HG03457 (cell line): ENCODE data around the gene ZMYND8.

Experiments
- ATAC-seq: cut with Tn5 transposase; IDR thresholded peaks from one replicate; pipeline ENCODE4 v1.9.1; 2021; ENCODE audit warnings: moderate number of reproducible peaks; ENCODE audit not compliant: unreplicated experiment

Gene ZMYND8

GRCh38 chr20:47233333-47234188 lies 122.9 kb downstream of the ZMYND8 start:
- no peak for ATAC-seq

- ATAC-seq = no peak
These were observed 124.0 kb downstream of the ZMYND8 start for GRCh38 chr20:47232518-47232917.

GRCh38 chr20:47231382-47232039 lies 125.0 kb downstream of the ZMYND8 start:
- ATAC-seq = no peak

DNA sequence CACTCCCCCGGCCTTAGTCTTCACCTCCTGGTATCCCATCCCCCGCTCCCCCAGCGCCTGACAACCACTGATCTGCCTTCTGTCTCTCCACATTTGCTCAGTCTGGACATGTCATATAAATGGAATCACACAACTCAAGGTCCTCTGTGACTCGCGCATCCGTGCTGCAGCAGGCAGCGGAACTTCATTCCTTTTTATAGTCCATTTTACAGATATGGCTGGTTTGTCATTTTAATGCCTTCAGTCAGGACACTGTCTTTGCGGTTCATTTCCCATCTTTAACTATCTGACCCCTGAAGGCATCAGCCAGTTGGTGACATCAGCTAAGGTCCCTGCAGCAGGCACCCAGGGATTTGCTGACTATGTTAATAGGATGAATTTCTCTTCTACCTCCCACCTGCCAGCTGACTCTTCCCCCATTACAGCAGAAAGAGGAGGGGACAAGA lies 125.7 kb downstream of the ZMYND8 start:
- no peak for ATAC-seq

GRCh38 chr20:47228654-47229053 lies 127.8 kb downstream of the ZMYND8 start:
- ATAC-seq = no peak

DNA sequence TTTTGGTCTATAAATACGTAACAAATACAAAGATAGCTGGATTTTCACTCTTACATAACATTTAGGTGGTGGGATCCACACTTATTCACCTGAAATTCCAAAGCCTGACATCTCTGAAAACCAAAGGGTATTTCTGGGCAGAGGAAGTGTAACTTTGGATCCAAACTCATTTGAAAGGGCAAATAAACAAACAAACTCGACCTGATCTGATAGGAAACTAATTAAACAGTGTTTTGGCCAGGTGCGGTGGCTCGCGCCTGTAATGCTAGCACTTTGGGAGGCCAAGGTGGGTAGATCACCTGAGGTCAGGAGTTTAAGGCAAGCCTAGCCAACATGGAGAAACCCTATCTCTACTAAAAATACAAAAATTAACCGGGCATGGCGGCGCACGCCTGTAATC lies 128.9 kb downstream of the ZMYND8 start:
- ATAC-seq = no peak

GRCh38 chr20:47227119-47227518 lies 129.4 kb downstream of the ZMYND8 start:
- no peak for ATAC-seq

GRCh38 chr20:47225458-47225857 lies 131.0 kb downstream of the ZMYND8 start:
- no peak for ATAC-seq

DNA sequence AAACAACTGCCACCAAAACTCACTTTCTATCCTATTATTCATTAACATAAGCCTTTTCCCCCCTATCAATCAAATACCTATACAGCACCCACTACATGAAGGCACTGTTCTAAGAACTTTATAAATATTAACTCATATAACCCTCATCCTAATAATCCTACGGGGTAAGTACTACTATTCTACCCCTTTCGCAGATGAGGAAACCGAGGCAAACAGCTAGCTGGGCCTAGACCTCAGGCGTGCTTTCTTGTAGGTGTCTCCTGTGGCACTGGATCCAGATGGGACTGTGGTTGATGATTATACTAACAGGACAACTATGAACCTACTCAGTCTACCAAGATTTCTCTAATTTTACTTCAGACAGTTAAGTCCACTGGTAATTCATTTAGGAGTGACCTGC lies 131.6 kb downstream of the ZMYND8 start:
- no peak for ATAC-seq

DNA sequence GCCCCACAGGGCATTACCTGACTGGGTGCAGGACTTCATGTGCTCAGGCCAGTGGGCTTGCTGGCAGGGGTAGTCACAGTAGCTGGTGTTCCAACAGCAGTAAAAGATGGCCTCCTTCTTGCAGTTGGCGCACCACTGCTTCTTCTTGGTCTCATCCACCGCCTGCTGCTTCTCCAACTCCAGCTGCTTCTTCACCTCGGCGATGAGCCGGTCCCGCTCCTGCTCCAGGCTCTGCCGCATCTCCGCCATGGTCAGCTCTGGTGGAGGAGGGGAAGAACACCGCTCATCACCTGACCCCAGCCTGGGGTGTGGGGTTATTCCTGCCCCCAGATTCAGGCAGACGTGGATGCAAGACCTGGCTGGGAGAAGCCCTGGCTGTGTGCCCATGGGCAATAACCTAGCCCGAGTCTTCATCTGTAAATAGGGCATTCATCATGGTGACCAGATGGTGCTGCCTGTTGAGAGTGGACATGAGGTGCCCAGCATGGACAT lies 132.2 kb downstream of the ZMYND8 start:
- ATAC-seq = no peak

DNA sequence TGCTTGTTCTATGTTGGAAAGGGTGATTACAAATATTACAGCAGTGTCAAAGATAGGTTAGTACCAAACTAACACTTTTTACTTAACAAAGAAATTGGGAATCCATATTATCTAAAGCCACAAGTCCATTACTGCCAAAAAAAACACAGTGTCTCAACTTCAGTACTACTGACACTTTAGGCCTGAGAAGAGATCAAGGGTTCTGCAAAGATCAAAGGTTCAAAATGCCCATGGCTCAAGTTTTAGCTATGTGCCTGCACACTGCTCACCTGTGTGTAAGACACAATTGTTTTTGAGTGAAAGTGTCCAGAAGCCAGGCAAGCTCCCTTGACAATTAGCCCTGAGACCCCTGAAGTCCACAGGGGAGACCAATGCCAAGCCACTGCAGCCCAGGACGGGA lies 132.6 kb downstream of the ZMYND8 start:
- ATAC-seq = no peak

DNA sequence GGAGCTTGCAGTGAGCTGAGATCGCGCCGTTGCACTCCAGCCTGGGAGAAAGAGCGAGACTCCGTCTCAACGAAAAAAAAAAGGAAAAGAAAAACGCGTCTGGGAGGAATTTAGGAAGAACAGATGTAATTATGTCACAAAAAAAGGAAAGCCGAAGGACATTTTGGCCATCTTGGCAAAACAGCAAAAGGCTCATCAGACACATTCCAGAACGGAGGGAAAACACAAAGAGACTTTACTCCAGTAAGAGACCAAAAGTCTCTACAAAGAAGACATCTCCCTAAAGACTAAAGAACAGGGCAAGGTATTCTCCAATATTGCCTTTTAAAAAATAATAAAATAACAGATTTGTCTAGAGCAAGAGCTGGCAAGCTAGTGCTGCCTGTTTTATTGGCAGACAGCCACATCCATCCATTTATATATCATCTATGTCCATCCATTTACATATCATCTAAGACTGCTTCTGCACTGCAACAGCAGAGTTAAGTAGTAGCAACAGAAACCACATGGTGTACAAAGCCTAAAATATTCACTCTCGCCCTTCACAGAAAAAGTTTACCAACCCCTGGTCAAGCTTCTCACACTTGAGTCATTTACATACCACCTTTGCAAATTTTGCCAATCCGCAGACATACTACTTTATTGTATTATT lies 133.9 kb downstream of the ZMYND8 start:
- ATAC-seq = no peak

- no peak for ATAC-seq
These were observed 135.4 kb downstream of the ZMYND8 start for GRCh38 chr20:47221036-47221625.

GRCh38 chr20:47220161-47220582 lies 136.3 kb downstream of the ZMYND8 start:
- no peak for ATAC-seq

GRCh38 chr20:47217482-47218446 lies 138.7 kb downstream of the ZMYND8 start:
- ATAC-seq = no peak

DNA sequence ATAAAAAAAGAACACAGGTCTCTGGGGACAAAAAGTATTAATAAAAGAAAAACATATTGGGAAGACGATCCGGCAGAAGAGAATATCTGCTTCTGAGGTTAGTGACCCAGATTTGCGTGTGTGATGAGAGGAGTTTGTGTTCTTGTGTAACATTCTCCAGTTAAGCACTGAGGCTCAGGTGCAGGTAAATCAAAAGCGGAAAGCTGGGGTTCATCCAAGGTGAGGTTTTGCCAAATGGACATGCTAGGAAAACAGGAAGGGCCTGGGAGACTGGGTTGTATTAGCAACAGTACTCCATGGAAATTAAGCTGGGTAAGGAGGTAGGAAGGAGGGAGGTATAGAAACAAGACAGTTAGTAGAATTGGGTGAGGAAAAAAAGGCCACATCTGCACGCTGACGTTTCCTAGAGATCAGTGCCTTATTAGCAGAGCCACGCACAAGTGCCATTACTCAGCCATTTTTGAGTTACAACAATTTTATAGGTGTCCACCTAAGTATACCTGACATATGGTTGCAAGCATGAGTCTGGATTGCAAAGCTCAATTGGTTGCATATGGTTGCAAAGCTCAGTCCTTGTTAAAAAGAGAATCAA lies 139.6 kb downstream of the ZMYND8 start:
- ATAC-seq = no peak

DNA sequence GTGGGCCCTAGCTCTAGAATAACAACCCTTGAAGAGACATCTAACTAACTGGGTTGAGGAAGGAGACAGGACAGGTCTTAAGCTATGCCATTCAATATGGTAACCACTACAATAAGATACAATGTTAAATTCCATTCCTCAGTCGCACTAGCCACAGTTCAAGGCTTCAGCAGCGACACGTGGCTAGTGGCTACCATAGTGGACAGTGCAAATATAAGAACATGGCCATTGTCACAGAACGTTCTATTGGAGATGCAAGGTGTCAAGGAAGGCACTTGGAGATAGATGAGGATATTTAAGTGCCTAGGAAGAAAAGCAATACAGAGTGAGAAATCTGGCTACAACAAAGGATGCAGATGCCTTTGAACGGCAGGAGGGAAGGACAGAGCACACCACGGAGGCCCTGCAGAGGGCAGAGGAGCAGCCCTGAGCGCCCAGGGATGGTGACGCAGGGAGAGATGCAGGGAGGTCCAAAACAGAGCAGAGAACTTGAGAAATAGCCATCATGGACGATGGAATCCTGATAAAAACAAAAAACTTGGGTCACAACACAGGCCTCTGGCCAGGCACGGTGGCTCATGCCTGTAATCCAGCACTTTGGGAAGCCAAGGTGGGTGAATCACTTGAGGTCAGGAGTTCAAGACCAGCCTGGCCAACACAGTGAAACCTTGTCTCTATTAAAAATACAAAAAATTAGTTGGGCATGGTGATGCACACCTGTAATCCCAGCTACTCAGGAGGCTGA lies 140.7 kb downstream of the ZMYND8 start:
- ATAC-seq = no peak

DNA sequence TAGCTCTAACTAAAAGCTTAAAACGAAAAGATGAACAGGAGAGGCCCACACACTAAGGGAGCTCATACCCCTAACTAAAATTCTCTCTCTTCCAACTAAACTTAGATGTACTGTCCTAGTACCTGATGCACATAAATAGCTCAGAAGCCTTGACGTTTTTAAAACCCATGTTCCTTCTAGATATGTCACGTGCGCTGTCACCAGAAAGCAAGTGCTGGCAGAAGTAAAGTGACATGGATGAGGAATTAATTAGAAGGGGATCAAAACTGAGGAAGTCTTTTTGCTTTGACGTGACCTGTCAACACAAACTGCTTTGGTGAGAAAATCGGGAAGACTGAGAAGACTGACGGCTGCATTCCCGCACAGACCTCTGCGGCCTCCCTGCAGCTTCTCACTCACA lies 142.5 kb downstream of the ZMYND8 start:
- ATAC-seq = no peak

DNA sequence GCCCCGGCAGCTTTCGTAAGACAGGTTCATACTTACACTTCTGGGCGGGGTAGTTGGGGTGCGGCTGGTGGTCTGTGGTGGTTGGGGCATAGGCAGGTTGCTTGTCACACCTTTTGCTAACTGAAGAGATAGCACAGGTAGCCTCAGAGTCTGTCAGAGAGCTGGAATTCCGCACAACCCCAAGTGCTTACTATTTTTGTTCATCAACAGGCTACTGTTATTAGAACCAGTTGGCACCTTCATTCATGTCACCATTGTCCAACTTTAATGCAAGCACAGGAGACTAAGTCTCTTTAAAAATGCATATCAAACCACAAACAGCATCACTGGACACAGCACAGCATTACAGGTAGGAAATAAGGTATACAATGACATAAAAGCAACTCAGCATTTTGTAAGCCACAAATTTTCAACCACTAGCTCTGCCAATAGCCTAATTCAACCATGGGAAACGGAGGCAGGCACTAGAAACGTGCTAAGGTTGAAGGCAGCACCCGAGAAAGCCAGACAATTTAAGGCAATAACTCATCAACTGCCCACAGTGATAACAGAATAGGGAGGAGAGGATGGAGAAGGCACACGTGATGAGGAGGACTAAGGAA lies 143.8 kb downstream of the ZMYND8 start:
- no peak for ATAC-seq
